H1 (cell line): ENCODE results near the gene METTL1. TPM values are rescaled to one million over a fixed set of nuclear protein-coding genes. Genes with fewer than 3 reads are reported as not detected.

Experiments
- CREB1 ChIP-seq: IDR thresholded peaks from 2 replicates; pipeline ENCODE4 v1.6.1; 2012; ENCODE audit warnings: inconsistent platforms
- EGR1 ChIP-seq: IDR thresholded peaks from 2 replicates; pipeline ENCODE4 v1.6.1; 2011; ENCODE audit warnings: low read depth, low read length, borderline replicate concordance
- HDAC2 ChIP-seq, 2 experiments: fragments of 300-600 bp in 1 of 2; sonication (generic) in 1 of 2; IDR thresholded peaks; 2 replicates each; pipeline ENCODE4 v1.6.1; 2011 to 2012; ENCODE audit warnings: low read depth in 2 of 2, low read length in 2 of 2, mild to moderate bottlenecking in 2 of 2, moderate library complexity in 2 of 2, borderline replicate concordance in 1 of 2, inconsistent platforms in 1 of 2
- JUN ChIP-seq: IDR thresholded peaks from 2 replicates; pipeline ENCODE4 v1.6.1; 2011; ENCODE audit warnings: low read depth, mild to moderate bottlenecking, improper control_type of control experiment, low read length
- SP2 ChIP-seq: IDR thresholded peaks from 2 replicates; pipeline ENCODE4 v1.6.1; 2012; ENCODE audit warnings: mild to moderate bottlenecking, low read length, inconsistent platforms
- SP4 ChIP-seq: IDR thresholded peaks from 2 replicates; pipeline ENCODE4 v1.6.1; 2012; ENCODE audit warnings: low read length, inconsistent platforms
- TBP ChIP-seq: IDR thresholded peaks from 2 replicates; pipeline ENCODE4 v1.6.1; 2011; ENCODE audit warnings: low read depth, low read length, improper control_type of control experiment
- polyA plus RNA-seq, 7 experiments: library from polyadenylated mRNA; depleted of rRNA in 3 of 7; stranded (reverse) in 5 of 7; unstranded in 2 of 7; fragments of >200 nt in 5 of 7; fragments of 200-250 nt in 2 of 7; gene quantifications; 1 replicate in 5 of 7; 2 replicates in 1 of 7; 4 replicates in 1 of 7; pipeline versions ENCODE4 v1.2.1 to v1.2.3, GENCODE V29; 2011 to 2013; ENCODE audit warnings: missing spikeins in 2 of 7, mixed read lengths in 2 of 7
- total RNA-seq: library from RNA; stranded (reverse); fragmentation: NEBNext Ultra II Directional; extraction: Animal tissue kit (Norgen Biotek cat#: 25700); gene quantifications from 2 replicates; pipeline ENCODE4 v1.2.1, GENCODE V29; 2021
- TF ChIP-seq, protein P1 (sequence below): fragments of 300-600 bp; sonication (generic); IDR thresholded peaks from 2 replicates; pipeline ENCODE4 v1.7.1; 2012; ENCODE audit warnings: low read length, moderate library complexity, mild to moderate bottlenecking, inconsistent platforms; ENCODE audit not compliant: insufficient replicate concordance
- TF ChIP-seq, protein P2 (sequence below): IDR thresholded peaks from 2 replicates; pipeline ENCODE4 v1.6.1; 2011; ENCODE audit warnings: low read length, improper control_type of control experiment

The METTL1 gene
- total and polyA plus RNA-seq, 2 of the 8 experiments (the other 6 are each of a cell fraction or from before 2014, with no cell fraction given), result 40.5 to 46.0 TPM

- TF ChIP-seq, protein P1, sequence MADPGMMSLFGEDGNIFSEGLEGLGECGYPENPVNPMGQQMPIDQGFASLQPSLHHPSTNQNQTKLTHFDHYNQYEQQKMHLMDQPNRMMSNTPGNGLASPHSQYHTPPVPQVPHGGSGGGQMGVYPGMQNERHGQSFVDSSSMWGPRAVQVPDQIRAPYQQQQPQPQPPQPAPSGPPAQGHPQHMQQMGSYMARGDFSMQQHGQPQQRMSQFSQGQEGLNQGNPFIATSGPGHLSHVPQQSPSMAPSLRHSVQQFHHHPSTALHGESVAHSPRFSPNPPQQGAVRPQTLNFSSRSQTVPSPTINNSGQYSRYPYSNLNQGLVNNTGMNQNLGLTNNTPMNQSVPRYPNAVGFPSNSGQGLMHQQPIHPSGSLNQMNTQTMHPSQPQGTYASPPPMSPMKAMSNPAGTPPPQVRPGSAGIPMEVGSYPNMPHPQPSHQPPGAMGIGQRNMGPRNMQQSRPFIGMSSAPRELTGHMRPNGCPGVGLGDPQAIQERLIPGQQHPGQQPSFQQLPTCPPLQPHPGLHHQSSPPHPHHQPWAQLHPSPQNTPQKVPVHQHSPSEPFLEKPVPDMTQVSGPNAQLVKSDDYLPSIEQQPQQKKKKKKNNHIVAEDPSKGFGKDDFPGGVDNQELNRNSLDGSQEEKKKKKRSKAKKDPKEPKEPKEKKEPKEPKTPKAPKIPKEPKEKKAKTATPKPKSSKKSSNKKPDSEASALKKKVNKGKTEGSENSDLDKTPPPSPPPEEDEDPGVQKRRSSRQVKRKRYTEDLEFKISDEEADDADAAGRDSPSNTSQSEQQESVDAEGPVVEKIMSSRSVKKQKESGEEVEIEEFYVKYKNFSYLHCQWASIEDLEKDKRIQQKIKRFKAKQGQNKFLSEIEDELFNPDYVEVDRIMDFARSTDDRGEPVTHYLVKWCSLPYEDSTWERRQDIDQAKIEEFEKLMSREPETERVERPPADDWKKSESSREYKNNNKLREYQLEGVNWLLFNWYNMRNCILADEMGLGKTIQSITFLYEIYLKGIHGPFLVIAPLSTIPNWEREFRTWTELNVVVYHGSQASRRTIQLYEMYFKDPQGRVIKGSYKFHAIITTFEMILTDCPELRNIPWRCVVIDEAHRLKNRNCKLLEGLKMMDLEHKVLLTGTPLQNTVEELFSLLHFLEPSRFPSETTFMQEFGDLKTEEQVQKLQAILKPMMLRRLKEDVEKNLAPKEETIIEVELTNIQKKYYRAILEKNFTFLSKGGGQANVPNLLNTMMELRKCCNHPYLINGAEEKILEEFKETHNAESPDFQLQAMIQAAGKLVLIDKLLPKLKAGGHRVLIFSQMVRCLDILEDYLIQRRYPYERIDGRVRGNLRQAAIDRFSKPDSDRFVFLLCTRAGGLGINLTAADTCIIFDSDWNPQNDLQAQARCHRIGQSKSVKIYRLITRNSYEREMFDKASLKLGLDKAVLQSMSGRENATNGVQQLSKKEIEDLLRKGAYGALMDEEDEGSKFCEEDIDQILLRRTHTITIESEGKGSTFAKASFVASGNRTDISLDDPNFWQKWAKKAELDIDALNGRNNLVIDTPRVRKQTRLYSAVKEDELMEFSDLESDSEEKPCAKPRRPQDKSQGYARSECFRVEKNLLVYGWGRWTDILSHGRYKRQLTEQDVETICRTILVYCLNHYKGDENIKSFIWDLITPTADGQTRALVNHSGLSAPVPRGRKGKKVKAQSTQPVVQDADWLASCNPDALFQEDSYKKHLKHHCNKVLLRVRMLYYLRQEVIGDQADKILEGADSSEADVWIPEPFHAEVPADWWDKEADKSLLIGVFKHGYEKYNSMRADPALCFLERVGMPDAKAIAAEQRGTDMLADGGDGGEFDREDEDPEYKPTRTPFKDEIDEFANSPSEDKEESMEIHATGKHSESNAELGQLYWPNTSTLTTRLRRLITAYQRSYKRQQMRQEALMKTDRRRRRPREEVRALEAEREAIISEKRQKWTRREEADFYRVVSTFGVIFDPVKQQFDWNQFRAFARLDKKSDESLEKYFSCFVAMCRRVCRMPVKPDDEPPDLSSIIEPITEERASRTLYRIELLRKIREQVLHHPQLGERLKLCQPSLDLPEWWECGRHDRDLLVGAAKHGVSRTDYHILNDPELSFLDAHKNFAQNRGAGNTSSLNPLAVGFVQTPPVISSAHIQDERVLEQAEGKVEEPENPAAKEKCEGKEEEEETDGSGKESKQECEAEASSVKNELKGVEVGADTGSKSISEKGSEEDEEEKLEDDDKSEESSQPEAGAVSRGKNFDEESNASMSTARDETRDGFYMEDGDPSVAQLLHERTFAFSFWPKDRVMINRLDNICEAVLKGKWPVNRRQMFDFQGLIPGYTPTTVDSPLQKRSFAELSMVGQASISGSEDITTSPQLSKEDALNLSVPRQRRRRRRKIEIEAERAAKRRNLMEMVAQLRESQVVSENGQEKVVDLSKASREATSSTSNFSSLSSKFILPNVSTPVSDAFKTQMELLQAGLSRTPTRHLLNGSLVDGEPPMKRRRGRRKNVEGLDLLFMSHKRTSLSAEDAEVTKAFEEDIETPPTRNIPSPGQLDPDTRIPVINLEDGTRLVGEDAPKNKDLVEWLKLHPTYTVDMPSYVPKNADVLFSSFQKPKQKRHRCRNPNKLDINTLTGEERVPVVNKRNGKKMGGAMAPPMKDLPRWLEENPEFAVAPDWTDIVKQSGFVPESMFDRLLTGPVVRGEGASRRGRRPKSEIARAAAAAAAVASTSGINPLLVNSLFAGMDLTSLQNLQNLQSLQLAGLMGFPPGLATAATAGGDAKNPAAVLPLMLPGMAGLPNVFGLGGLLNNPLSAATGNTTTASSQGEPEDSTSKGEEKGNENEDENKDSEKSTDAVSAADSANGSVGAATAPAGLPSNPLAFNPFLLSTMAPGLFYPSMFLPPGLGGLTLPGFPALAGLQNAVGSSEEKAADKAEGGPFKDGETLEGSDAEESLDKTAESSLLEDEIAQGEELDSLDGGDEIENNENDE, result no peak
- no peak for TF ChIP-seq EGR1
- no peak for TF ChIP-seq TBP
- TF ChIP-seq, protein P2, sequence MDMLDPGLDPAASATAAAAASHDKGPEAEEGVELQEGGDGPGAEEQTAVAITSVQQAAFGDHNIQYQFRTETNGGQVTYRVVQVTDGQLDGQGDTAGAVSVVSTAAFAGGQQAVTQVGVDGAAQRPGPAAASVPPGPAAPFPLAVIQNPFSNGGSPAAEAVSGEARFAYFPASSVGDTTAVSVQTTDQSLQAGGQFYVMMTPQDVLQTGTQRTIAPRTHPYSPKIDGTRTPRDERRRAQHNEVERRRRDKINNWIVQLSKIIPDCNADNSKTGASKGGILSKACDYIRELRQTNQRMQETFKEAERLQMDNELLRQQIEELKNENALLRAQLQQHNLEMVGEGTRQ, result no peak
- no peak for TF ChIP-seq HDAC2 (IDR thresholded peaks at IDR 0.05; ENCODE audit: borderline replicate concordance in 1 of 2, low read depth in 2 of 2, low read length in 2 of 2)
- TF ChIP-seq JUN, result no peak
- TF ChIP-seq SP2, result no peak
- TF ChIP-seq CREB1, result no peak
- TF ChIP-seq SP4, result no peak
These were observed 53.0 kb downstream of the METTL1 start (continued) for GRCh38 chr12:57718641-57719528.
